AG08396 (cell line): Measurements from ENCODE around the gene CAMTA1.
A peak's percentile ranks its signal among the peaks of the same experiment; 100 is the strongest.
"Not testable (repeated sequence)": the region's sequence is repeated elsewhere in the genome, so short reads cannot be mapped to it uniquely, and the experiment has no call there.

ENCODE experiments used
- DNase-seq: peaks from one replicate; pipeline ENCODE4 v3.0.0; 2012; ENCODE audit warnings: low spot score, mixed read lengths

Gene CAMTA1

GRCh38 chr1:7149080-7149838 is 364.0 kb downstream of the CAMTA1 start:
- peak; percentile 23 for DNase-seq

GRCh38 chr1:7150724-7151280 is 365.5 kb downstream of the CAMTA1 start:
- DNase-seq: no peak

- no peak for DNase-seq
These were observed 366.7 kb downstream of the CAMTA1 start for GRCh38 chr1:7151978-7152377.

- DNase-seq: no peak
These were observed 367.4 kb downstream of the CAMTA1 start for GRCh38 chr1:7152655-7153054.

DNA sequence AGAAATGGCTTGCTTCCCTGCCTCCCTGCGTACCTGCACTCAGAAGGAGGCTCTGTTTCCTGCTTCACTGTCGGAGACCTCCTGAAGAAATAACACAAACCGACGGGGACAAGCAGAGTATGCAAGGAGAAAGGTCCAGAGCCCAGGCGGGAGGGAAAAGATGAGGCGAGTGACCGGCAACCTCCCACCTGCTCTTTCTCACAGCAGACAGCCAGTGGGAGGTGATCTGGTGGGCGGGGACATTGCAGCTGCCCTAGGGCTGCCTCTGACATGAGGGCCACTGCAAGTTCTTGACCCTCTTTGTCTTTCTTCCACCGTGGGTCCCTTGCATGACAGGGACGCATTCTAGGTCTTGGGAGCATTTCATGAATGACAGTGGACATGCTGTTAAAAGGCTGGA is 368.2 kb downstream of the CAMTA1 start:
- DNase-seq: no peak

- no peak for DNase-seq
These were observed 374.0 kb downstream of the CAMTA1 start for GRCh38 chr1:7159116-7159781.

DNA sequence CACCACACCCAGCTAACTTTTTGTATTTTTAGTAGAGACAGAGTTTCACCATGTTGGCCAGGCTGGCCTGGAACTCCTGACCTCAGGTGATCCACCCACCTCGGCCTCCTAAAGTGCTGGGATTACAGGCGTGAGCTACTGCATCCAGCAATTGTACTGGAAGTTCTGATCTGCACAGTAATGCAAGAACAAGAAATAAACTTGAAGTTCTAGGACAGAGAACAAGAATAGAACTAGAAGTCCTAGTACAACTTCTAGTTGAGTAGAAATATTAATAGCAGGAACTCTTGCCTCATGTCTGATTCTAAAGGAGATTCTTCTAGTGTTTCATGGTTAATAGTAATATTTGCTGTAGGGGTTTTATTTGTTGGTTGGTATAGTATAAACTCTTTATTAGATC is 383.3 kb downstream of the CAMTA1 start:
- not testable (repeated sequence) for DNase-seq

GRCh38 chr1:7171168-7171567 is 385.9 kb downstream of the CAMTA1 start:
- no peak for DNase-seq

DNA sequence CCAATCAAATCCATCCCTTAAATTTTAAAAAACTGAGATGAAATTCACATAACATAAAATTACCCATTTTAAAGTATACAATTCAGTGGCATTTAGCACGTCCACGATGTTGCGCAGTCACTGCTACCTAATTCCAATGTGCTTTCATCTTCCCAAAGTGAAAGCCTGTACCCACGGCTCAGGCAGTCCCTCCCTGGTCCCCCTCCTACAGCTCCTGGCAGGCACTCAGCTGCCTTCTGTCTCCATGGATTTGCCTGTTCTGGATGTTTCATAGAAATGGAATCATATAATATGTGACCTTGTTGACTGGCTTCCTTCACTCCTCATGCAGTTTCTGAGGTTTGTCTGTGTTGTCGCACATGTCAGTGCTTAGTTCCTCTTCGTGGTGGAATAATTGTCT is 386.3 kb downstream of the CAMTA1 start:
- no peak for DNase-seq

DNA sequence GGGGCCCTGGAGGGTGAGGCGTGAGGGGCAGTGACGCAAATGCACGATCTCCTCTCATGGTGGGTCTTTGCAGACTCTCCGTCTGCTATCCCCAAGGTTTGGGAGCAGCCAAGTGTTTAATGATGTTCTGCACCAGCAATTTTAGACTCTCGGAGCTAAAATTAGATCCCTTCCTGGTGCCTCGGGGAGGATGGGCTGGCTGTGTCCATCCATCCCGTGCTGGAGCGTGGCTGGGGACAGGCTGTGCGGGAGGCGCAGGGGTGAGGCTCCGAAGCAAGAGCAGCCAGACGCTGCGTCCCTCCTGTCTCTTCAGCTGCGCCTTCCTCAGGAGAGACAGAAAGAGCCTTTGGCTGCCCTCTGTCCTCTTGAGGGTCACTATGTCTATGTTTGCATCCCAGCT is 387.6 kb downstream of the CAMTA1 start:
- no peak for DNase-seq

GRCh38 chr1:7174561-7174960 is 389.3 kb downstream of the CAMTA1 start:
- no peak for DNase-seq

DNA sequence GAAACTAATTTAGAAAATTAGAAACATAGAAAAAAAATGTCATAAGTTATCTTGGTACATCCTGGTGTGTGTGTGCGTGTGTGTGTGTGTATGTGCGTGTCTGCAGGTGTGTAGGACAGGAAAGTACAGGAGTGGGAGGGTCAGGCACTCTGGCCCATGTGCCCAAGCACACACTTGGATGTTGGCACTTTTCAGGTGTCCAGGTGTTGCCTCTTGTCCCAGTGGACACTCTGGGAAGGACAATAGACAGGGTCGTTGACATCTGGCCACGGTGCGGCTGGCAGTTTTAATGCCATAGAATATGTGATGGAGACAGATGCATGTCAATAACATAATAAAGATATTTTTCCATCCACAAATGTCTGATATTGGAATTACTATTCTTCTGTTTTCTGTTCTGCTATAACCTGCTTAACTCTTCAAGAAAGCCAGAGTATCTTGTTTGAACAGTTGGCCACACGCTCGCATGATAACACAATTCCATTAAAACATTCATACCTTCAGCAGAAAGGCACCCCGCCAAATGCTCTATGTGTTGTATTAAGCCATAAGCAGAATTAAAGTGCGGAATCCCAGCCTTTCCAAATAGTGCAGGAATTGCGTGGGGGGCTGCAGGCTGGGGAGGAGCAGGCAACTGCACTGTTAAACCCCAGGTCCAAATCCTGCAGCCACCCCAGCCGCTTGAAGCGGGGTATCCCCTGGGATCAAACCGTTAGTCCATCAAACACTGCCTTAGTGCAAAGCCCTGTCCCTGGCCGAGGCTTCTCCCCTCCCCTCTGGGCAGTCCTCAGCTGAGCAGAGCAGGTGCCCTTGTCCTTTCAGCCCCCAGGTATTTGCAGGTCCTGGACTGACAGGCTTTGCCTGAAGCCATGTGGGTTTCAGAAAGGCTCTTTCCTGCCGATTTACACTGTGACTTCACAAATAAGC is 390.0 kb downstream of the CAMTA1 start:
- DNase-seq: no peak

GRCh38 chr1:7177021-7177420 is 391.8 kb downstream of the CAMTA1 start:
- DNase-seq: no peak

DNA sequence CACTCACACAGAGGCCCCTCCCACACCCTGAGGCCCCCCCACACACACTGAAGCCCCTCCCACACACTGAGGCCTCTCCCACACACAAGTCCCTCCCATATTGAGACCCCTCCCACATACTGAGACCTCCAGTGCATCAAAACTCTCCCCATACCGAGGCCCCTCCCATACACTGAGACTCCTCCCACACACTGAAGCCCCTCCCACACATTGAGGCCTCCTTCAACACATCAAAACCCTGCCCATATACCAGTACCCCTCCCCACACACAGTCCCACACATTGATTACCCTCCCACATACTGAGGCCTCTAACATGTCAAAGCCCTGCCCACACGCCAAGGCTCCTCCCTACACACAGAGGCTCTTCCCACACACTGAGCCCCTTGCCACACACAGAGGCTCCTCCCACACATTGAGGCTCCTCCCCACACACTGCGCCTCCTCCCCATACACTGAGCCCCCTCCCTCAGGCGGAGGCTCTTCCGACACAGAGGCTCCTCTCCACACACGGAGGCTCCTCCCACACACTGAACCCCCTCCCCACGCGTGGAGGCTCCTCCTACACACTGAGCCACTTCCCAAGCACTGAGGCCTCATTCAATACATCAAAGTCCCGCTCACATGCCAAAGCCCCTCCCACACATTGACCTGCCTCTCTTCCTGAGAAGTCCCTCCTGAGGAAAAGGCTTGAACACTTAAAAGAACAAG is 392.3 kb downstream of the CAMTA1 start:
- DNase-seq: no peak

- DNase-seq: no peak
These were observed 393.1 kb downstream of the CAMTA1 start for GRCh38 chr1:7178336-7178735.

DNA sequence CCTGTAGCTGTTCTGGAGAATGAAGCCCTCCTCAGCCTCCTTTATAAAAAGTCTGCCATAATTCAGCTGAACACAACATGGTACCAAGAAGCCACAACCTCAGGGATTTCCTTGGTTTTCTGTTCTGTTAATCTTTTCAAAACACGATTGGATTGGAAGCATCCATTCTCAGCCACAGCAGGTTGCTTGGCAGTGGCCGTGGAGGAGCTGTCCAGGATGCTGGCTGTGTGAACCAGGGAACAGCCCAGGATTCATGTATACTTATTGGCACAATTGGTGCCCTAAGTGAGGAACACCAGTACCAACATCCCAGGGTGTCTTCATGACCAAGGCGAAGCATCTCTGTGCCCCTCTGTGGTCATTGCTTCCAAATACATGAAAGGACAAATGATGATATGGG is 393.5 kb downstream of the CAMTA1 start:
- no peak for DNase-seq

GRCh38 chr1:7185721-7186120 is 400.5 kb downstream of the CAMTA1 start:
- no peak for DNase-seq

DNA sequence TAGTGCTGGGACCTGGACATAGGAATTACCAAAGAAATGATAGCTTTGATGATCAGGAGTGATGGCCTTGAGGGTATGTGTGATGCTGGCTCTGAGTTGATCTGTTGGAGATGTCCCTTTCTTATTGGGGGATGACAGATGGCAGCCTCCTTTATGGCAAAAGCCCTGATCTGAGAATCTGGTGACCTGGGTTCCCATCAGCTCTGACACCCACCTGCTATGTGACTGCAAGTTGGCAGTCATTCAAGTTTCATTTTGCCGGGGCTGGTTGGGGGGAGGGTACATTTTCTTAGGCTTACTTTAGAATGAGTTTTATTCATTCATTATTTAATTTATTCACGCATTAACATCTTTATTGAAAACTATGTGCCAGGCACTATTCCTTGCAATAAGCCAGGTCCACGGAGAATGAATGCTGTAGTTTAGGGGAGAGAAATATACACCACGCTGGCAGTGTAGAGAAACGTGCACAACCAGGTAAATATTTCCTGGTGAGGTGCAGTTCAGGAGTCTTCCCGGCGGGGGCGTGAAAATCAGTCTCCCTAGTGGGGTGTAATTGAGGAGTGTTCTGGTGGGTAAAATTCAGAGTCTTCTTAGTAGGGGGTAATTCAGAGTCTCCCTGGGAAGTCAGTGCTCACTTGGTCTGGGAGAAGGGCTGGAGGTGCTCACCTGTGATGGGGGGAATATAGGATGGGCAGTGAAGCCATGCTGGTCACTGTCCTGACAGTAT is 401.3 kb downstream of the CAMTA1 start:
- no peak for DNase-seq

DNA sequence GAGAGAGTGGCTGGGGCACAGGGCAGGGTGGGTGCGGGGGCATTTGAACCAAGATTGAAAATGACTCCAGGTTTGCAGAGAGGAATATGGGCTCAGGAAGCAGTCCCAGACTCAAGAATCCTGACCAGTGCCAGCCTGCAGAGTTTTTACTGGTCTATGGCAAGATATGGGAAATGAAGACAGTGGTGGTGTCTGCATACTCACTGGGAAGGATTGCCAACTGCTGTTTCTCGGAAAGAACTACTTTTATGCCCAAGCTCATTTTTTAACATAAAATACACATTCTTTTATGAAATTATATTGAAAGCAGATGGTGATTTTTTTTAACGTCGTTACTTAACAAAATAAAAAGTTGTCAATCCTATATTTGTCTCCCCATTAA is 401.8 kb downstream of the CAMTA1 start:
- DNase-seq: no peak

GRCh38 chr1:7190261-7190660 is 405.0 kb downstream of the CAMTA1 start:
- DNase-seq: no peak

DNA sequence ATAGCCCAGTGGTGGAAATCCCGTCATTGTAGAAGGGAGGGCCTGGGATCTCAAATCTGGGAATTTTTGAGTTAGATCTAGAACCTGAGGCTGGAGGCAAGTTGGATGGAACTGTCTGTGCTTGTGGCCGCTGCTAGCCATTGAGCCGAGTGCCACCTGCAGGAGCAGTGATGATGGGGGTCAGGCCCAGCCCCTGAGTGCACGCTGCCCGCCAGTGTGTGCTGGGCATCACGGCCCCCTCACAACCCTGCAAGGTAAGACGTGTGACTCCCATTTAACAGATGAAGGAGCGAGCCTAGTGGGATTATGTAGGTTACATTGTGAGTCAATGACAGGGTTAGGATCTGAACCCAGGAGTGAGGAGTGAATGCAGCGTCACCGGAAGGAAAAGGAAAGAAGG is 407.2 kb downstream of the CAMTA1 start:
- no peak for DNase-seq
